PC-9 (cell line): Measurements from ENCODE around the gene BTBD19. TPM values are rescaled to one million over a fixed set of nuclear protein-coding genes. Genes with fewer than 3 reads are reported as not detected.
A peak's percentile ranks its signal among the peaks of the same experiment; 100 is the strongest.
"Not testable (repeated sequence)": the region's sequence is repeated elsewhere in the genome, so short reads cannot be mapped to it uniquely, and the experiment has no call there.

Source experiments
- Bru-seq: library from RNA; stranded (reverse); fragments of 400-500 nt; gene quantifications from one replicate; lab custom pipeline; 2021; lab: Mats Ljungman, UMichigan
- BruChase-seq, 2 experiments: library from RNA; stranded (reverse); fragments of 400-500 nt; gene quantifications; one replicate each; lab custom pipeline; 2021; lab: Mats Ljungman, UMichigan
- BruUV-seq: library from RNA; stranded (reverse); fragments of 400-500 nt; replicated peaks from 2 replicates; lab custom pipeline; 2021; lab: Mats Ljungman, UMichigan
- CTCF ChIA-PET: fragments of 300-600 bp; sonication (Branson Sonifier 250); formaldehyde crosslinking; loops from one replicate; lab custom pipeline; 2022; ENCODE audit warnings: antibody characterized with exemption; lab: Charles Lee
- POLR2A ChIA-PET: fragments of 300-600 bp; sonication (Branson Sonifier 250); formaldehyde crosslinking; loops from one replicate; lab custom pipeline; 2022; ENCODE audit warnings: antibody characterized with exemption; ENCODE audit not compliant: unreplicated experiment; lab: Charles Lee
- DNase-seq, 2 experiments: peaks; one replicate each; pipeline versions ENCODE4 v3.0.0 to v3.0.0-alpha.2; 2015 to 2022; ENCODE audit warnings: mixed read lengths in 1 of 2
- H2AFZ ChIP-seq: fragments of 200-600 bp; sonication (generic); 2 replicates; pipeline ENCODE4 v1.8.1; 2017; ENCODE audit warnings: antibody characterized with exemption
- H3F3A ChIP-seq: fragments of 200-600 bp; sonication (generic); 2 replicates; pipeline ENCODE4 v1.8.1; 2017; ENCODE audit warnings: antibody characterized with exemption, mild to moderate bottlenecking, low read depth; ENCODE audit not compliant: insufficient read depth
- H3K27ac ChIP-seq: fragments of 200-600 bp; sonication (generic); 2 replicates; pipeline ENCODE4 v1.6.1; 2016; ENCODE audit warnings: mixed run types
- H3K27me3 ChIP-seq: fragments of 200-600 bp; sonication (generic); 2 replicates; pipeline ENCODE4 v1.6.1; 2016; ENCODE audit warnings: low read depth, mixed run types; ENCODE audit not compliant: insufficient read depth
- H3K36me3 ChIP-seq: fragments of 200-600 bp; sonication (generic); 2 replicates; pipeline ENCODE4 v1.6.1; 2016; ENCODE audit warnings: low read depth, mixed run types
- H3K4me1 ChIP-seq: fragments of 200-600 bp; sonication (generic); replicated peaks from 2 replicates; pipeline ENCODE4 v1.6.1; 2016; ENCODE audit warnings: mixed run types; ENCODE audit not compliant: insufficient read depth
- H3K4me2 ChIP-seq: fragments of 200-600 bp; sonication (generic); 2 replicates; pipeline ENCODE4 v1.6.1; 2017; ENCODE audit warnings: mixed run types
- H3K4me3 ChIP-seq: fragments of 200-600 bp; sonication (generic); 2 replicates; pipeline ENCODE4 v1.6.1; 2016; ENCODE audit warnings: mixed run types
- H3K79me2 ChIP-seq: fragments of 200-600 bp; sonication (generic); 2 replicates; pipeline ENCODE4 v1.6.1; 2017; ENCODE audit warnings: low read depth, mixed run types
- H3K9me2 ChIP-seq: fragments of 200-600 bp; sonication (generic); 2 replicates; pipeline ENCODE4 v1.8.1; 2017; ENCODE audit warnings: mild to moderate bottlenecking; ENCODE audit not compliant: insufficient read depth
- H3K9me3 ChIP-seq: fragments of 200-600 bp; sonication (generic); 2 replicates; pipeline ENCODE4 v1.8.1; 2016; ENCODE audit warnings: low read depth; ENCODE audit not compliant: insufficient read depth
- H4K20me1 ChIP-seq: fragments of 200-600 bp; sonication (generic); 2 replicates; pipeline ENCODE4 v1.8.1; 2017; ENCODE audit not compliant: insufficient read depth
- EZH2 ChIP-seq: fragments of 200-600 bp; sonication (generic); IDR thresholded peaks from 2 replicates; pipeline ENCODE4 v1.8.0; 2017; ENCODE audit warnings: antibody characterized with exemption, low read depth
- intact Hi-C: fragments of 100-400 bp; cut with micrococcal nuclease; formaldehyde crosslinking; loops from one replicate; pipeline ENCODE4 v1.10.0; 2022; ENCODE audit not compliant: unreplicated experiment
- long read RNA-seq: library from polyadenylated mRNA; stranded (forward); transcript quantifications from one replicate; pipeline ENCODE4 v2.0.0, GENCODE V29; 2022
- total RNA-seq: library from RNA; stranded (reverse); gene quantifications from 2 replicates; pipeline ENCODE4 v1.2.3, GENCODE V29; 2021
- TF ChIP-seq, protein P1 (sequence below): fragments of 200-600 bp; sonication (generic); conservative IDR thresholded peaks from 2 replicates; pipeline ENCODE4 v1.6.1; 2017; ENCODE audit warnings: mixed run types, antibody characterized with exemption, mild to moderate bottlenecking, moderate library complexity

Gene BTBD19, protein sequence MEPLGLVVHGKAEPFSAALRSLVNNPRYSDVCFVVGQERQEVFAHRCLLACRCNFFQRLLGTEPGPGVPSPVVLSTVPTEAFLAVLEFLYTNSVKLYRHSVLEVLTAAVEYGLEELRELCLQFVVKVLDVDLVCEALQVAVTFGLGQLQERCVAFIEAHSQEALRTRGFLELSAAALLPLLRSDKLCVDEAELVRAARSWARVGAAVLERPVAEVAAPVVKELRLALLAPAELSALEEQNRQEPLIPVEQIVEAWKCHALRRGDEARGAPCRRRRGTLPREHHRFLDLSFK
- total RNA-seq (6.2 and 7.3 TPM in 2 replicates), Bru-seq, nascent RNA (percentile 76 among the genes with signal in this experiment), BruChase-seq, experiment 1, labeled RNA remaining after a 2-hour chase (percentile 78 among the genes with signal in this experiment), BruChase-seq, experiment 2, labeled RNA remaining after a 6-hour chase (percentile 87 among the genes with signal in this experiment)
- long read RNA-seq, result 0 reads

DNA sequence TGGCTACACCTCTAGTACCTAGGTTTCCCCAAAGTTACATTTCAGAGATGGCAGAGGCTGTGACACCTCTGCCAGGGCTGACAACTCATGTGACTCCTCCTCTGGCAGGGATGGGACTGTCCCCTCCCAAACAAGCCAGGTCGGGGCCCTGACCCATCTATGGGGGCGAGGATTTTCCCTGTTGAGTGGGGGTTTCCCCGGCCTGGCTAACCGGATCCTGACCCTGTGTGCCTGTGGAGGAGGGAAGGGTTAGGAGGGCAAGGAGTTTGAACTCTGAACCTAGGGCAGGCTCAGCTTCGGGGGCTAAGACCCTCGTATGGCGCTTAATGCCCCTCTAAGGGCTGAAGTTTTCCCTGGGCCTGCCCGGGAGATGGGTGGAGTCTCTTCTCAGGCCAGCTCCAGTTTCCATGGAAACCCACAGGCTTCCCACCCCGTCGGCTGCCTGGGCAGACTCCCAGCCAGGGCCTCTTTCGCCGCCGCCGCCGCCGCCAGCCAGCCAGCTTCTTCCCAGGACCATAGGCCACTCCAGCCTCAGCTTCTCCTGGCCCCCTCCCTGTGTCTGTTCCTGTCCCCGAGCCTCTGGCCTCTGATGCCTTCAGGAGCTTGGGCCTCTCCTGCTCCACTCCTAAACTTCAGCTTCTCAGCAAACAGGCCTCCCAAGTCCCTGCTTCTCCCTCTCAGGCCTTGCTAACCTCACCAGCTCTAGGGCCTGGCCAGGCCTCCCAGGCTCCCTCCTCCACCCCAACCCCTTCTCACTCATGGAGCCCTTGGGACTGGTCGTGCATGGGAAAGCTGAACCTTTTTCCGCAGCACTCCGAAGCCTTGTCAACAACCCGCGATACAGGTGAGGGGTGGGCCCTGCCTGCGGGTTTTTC lies at the start of gene BTBD19:
BTBD19 (plus strand) TSS at position 461 of the 875 bp plus-strand sequence; CDS start at position 759, 298 bp downstream.
- no peak for TF ChIP-seq EZH2
- TF ChIP-seq, protein P1, sequence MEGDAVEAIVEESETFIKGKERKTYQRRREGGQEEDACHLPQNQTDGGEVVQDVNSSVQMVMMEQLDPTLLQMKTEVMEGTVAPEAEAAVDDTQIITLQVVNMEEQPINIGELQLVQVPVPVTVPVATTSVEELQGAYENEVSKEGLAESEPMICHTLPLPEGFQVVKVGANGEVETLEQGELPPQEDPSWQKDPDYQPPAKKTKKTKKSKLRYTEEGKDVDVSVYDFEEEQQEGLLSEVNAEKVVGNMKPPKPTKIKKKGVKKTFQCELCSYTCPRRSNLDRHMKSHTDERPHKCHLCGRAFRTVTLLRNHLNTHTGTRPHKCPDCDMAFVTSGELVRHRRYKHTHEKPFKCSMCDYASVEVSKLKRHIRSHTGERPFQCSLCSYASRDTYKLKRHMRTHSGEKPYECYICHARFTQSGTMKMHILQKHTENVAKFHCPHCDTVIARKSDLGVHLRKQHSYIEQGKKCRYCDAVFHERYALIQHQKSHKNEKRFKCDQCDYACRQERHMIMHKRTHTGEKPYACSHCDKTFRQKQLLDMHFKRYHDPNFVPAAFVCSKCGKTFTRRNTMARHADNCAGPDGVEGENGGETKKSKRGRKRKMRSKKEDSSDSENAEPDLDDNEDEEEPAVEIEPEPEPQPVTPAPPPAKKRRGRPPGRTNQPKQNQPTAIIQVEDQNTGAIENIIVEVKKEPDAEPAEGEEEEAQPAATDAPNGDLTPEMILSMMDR, result no peak
- intact Hi-C loops, result loop anchor here (10.0 kb wide), 3 partner anchors 73 to 777 kb away; partner anchors contain the start of genes KIF2C, NASP, RNU5D-1 and SLC6A9
- H3K36me3 ChIP-seq, result peaks cover 10% of the 10 kb centered on the region; the same call in 1 of the 2 replicates
- peaks cover 19% of the 10 kb centered on the region; the same call in 1 of the 2 replicates for H3K79me2 ChIP-seq
- no peaks in the 10 kb centered on the region for H3K9me2 ChIP-seq
- peak within 1 kb of the TSS; percentile 98 for H3K27ac ChIP-seq
- H3F3A ChIP-seq, result peaks cover 73% of the 10 kb centered on the region
- H3K4me1 ChIP-seq, result peaks cover 87% of the 10 kb centered on the region
- BruUV-seq, result no TSS peak
- CTCF ChIA-PET, result interaction anchor here (0.6 to 1.3 kb wide), 2 partner anchors 9 to 518 kb away, joined by 3 read pairs; no protein-coding TSS in a partner anchor
- H3K9me3 ChIP-seq, result no peaks in the 10 kb centered on the region
- DNase-seq, result peak in 1 of 2 experiments; percentile 54
- H4K20me1 ChIP-seq, result no peaks in the 10 kb centered on the region
- no peak within 1 kb of the TSS for H2AFZ ChIP-seq
- POLR2A ChIA-PET, result interaction anchor here (1.1 to 1.2 kb wide), 2 partner anchors 8 to 11 kb away, joined by 5 read pairs; no protein-coding TSS in a partner anchor
- H3K4me3 ChIP-seq, result peak within 1 kb of the TSS; percentile 30; the same call in 1 of the 2 replicates
- peak within 1 kb of the TSS; percentile 70 for H3K4me2 ChIP-seq
- H3K27me3 ChIP-seq, result no peaks in the 10 kb centered on the region

DNA sequence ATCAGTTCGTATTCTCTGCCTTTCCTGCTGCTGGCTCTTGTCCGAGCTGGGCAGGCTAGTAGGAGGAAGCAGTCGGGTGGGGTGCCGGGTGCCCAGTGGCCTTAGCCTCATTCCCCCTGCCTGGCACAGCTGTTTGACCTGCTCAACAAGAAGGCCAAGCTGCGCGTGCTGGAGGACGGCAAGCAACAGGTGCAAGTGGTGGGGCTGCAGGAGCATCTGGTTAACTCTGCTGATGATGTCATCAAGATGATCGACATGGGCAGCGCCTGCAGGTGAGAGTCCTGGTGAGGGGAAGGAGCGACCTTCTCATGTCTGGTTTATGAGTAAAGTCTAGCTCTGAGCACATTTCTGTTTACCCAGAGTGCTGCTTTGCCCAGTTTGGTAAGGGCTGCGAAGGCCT lies 49.2 kb upstream of the BTBD19 start:
- intact Hi-C loops, result no loop called here
- Histone ChIP-seq H3K4me1 (no peaks in the 10 kb centered on the region), H3K36me3 (peaks cover 30% of the 10 kb centered on the region), H3K79me2 (no peaks in the 10 kb centered on the region), H3K27me3 (no peaks in the 10 kb centered on the region), H3F3A (0 out of 2 replicates have a peak, but pooled peaks cover 9% of the 10 kb centered on the region), H3K9me3 (no peaks in the 10 kb centered on the region), H3K4me3 (no peak overlapping the region), H4K20me1 (no peaks in the 10 kb centered on the region), H2AFZ (no peak overlapping the region), H3K9me2 (no peaks in the 10 kb centered on the region), H3K27ac (no peak overlapping the region), H3K4me2 (no peak overlapping the region)
- BruUV-seq, result no TSS peak
- DNase-seq, result no peak
- CTCF ChIA-PET, result interaction anchor here (0.5 kb wide), 1 partner anchor 533 kb away, joined by 3 read pairs; no protein-coding TSS in a partner anchor
- TF ChIP-seq, protein P1, result no peak
- TF ChIP-seq EZH2, result no peak
- POLR2A ChIA-PET, result no interaction called here

DNA sequence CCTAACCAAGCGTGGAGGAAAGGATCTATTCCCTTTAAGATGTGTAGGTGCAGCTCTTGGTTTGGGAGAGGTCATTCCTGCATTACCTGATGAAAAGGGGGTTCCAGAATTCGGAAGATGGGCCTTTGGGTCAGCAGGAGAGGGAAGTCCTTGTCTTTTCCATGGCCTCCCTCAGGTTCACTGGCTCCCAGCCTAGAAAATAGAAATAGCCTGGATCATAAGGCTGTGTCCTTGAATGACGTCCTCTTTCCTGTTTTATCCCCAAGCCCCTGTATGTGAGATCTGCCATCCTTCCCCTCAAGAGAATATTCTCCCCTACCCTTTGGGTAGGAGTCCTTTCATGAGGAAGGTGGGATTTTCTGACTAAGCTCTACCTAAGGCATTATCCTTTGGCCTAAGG lies 47.4 kb upstream of the BTBD19 start:
- Histone ChIP-seq H3K4me2 (no peak overlapping the region), H3F3A (0 out of 2 replicates have a peak, but pooled peaks cover 9% of the 10 kb centered on the region), H3K27ac (no peak overlapping the region), H3K9me2 (no peaks in the 10 kb centered on the region), H3K36me3 (peaks cover 30% of the 10 kb centered on the region), H3K27me3 (no peaks in the 10 kb centered on the region), H2AFZ (no peak overlapping the region), H3K79me2 (no peaks in the 10 kb centered on the region), H3K9me3 (no peaks in the 10 kb centered on the region), H4K20me1 (no peaks in the 10 kb centered on the region), H3K4me1 (no peaks in the 10 kb centered on the region), H3K4me3 (no peak overlapping the region)
- intact Hi-C loops, result no loop called here
- POLR2A ChIA-PET, result no interaction called here
- no peak for TF ChIP-seq EZH2
- TF ChIP-seq, protein P1, result no peak
- CTCF ChIA-PET, result no interaction called here
- BruUV-seq, result no TSS peak
- no peak for DNase-seq

DNA sequence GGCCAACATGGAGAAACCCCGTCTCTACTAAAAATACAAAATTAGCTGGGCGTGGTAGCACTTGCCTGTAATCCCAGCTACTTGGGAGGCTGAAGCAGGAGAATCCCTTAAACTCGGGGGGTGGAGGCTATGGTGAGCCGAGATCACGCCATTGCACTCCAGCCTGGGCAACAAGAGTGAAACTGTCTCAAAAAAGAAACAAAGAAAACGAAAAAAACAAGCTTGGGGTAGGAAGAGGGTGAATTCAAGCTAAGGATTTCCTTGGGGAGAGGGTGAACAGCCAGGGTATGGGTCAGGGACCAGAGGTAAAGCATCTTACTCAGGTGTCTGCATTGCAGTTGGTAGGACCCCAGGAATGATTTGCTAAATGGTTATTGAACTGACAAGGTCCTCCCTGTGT lies 41.9 kb upstream of the BTBD19 start:
- H3K9me2 ChIP-seq, H4K20me1 ChIP-seq, H3K4me2 ChIP-seq, H3K27me3 ChIP-seq, BruUV-seq, H3K27ac ChIP-seq, DNase-seq, H3K4me3 ChIP-seq, H3K79me2 ChIP-seq, H3K9me3 ChIP-seq, H2AFZ ChIP-seq, intact Hi-C loops, H3K4me1 ChIP-seq: not testable (repeated sequence)
- Histone ChIP-seq H3K36me3 (0 out of 2 replicates have a peak, but pooled peaks cover 20% of the 10 kb centered on the region), H3F3A (peaks cover 45% of the 10 kb centered on the region; the same call in 1 of the 2 replicates)
- POLR2A ChIA-PET, result interaction anchor here (0.6 kb wide), 2 partner anchors 25 to 35 kb away, joined by 5 read pairs; no protein-coding TSS in a partner anchor
- CTCF ChIA-PET, result interaction anchor here (1.3 kb wide), 1 partner anchor 27 kb away, joined by 3 read pairs; no protein-coding TSS in a partner anchor
